HEK293 (cell line): ENCODE results near the gene KCNJ2.

Experiments used
- GFI1B ChIP-seq: fragments of 450-650 bp; formaldehyde crosslinking; IDR thresholded peaks from 2 replicates; pipeline ENCODE4 v1.5.1; 2016; ENCODE audit warnings: missing biosample characterization, missing genetic modification characterization
- HOXA7 ChIP-seq: sonication (generic); formaldehyde crosslinking; IDR thresholded peaks from 2 replicates; pipeline ENCODE4 v1.8.1; 2022; ENCODE audit warnings: missing genetic modification reagents, borderline replicate concordance
- KLF1 ChIP-seq: fragments of 450-650 bp; formaldehyde crosslinking; IDR thresholded peaks from 2 replicates; pipeline ENCODE4 v1.5.1; 2016; ENCODE audit warnings: missing biosample characterization, missing genetic modification characterization
- KLF16 ChIP-seq: fragments of 450-650 bp; formaldehyde crosslinking; IDR thresholded peaks from 2 replicates; pipeline ENCODE4 v1.5.1; 2017; ENCODE audit warnings: missing biosample characterization, missing genetic modification characterization
- OVOL3 ChIP-seq: fragments of 450-650 bp; formaldehyde crosslinking; IDR thresholded peaks from 2 replicates; pipeline ENCODE4 v1.5.1; 2016; ENCODE audit warnings: missing biosample characterization, missing genetic modification characterization
- ZBTB26 ChIP-seq: fragments of 450-650 bp; formaldehyde crosslinking; optimal IDR thresholded peaks from 2 replicates; pipeline ENCODE3; 2016; ENCODE audit warnings: missing biosample characterization, mild to moderate bottlenecking, missing genetic modification characterization
- ZFHX2 ChIP-seq: fragments of 450-650 bp; formaldehyde crosslinking; conservative IDR thresholded peaks from 2 replicates; pipeline ENCODE4 v1.5.1; 2016; ENCODE audit warnings: missing biosample characterization, missing genetic modification characterization
- ZNF157 ChIP-seq: fragments of 450-650 bp; formaldehyde crosslinking; IDR thresholded peaks from 2 replicates; pipeline ENCODE4 v1.5.1; 2016; ENCODE audit warnings: missing biosample characterization, missing genetic modification characterization
- ZNF16 ChIP-seq: fragments of 450-650 bp; formaldehyde crosslinking; IDR thresholded peaks from 2 replicates; pipeline ENCODE4 v1.5.1; 2016; ENCODE audit warnings: low read depth, missing biosample characterization, missing genetic modification characterization
- ZNF175 ChIP-seq: fragments of 450-650 bp; formaldehyde crosslinking; IDR thresholded peaks from 2 replicates; pipeline ENCODE4 v1.5.1; 2016; ENCODE audit warnings: missing biosample characterization, missing genetic modification characterization
- ZNF202 ChIP-seq: fragments of 450-650 bp; formaldehyde crosslinking; IDR thresholded peaks from 2 replicates; pipeline ENCODE4 v1.5.1; 2016; ENCODE audit warnings: missing biosample characterization, missing genetic modification characterization, borderline replicate concordance
- ZNF23 ChIP-seq: fragments of 450-650 bp; formaldehyde crosslinking; IDR thresholded peaks from 2 replicates; pipeline ENCODE4 v1.5.1; 2016; ENCODE audit warnings: missing biosample characterization, missing genetic modification characterization, borderline replicate concordance
- ZNF274 ChIP-seq, 2 experiments: fragments of 200-500 bp in 1 of 2; fragments of 450-650 bp in 1 of 2; sonication (Bioruptor generic) in 1 of 2; formaldehyde crosslinking in 1 of 2; IDR thresholded peaks; 2 replicates each; pipeline versions ENCODE4 v1.5.1 to v1.6.1; 2014 to 2016; ENCODE audit warnings: borderline replicate concordance in 1 of 2, inconsistent platforms in 1 of 2, low read length in 1 of 2, missing biosample characterization in 1 of 2, missing genetic modification characterization in 1 of 2
- ZNF350 ChIP-seq: fragments of 450-650 bp; formaldehyde crosslinking; IDR thresholded peaks from 2 replicates; pipeline ENCODE4 v1.5.0; 2017; ENCODE audit warnings: missing biosample characterization, mild to moderate bottlenecking, missing genetic modification characterization
- ZNF391 ChIP-seq: fragments of 450-650 bp; formaldehyde crosslinking; IDR thresholded peaks from 2 replicates; pipeline ENCODE4 v1.5.1; 2016; ENCODE audit warnings: low read depth, missing biosample characterization, missing genetic modification characterization, borderline replicate concordance
- ZNF394 ChIP-seq: fragments of 450-650 bp; formaldehyde crosslinking; IDR thresholded peaks from 2 replicates; pipeline ENCODE4 v1.5.1; 2016; ENCODE audit warnings: missing biosample characterization, missing genetic modification characterization, mild to moderate bottlenecking, moderate library complexity, borderline replicate concordance
- ZNF473 ChIP-seq: fragments of 450-650 bp; formaldehyde crosslinking; IDR thresholded peaks from 2 replicates; pipeline ENCODE4 v1.5.1; 2017; ENCODE audit warnings: missing biosample characterization, missing genetic modification characterization
- ZNF530 ChIP-seq: fragments of 450-650 bp; formaldehyde crosslinking; IDR thresholded peaks from 2 replicates; pipeline ENCODE4 v1.5.1; 2016; ENCODE audit warnings: low read depth, missing biosample characterization, missing genetic modification characterization
- ZNF544 ChIP-seq: fragments of 450-650 bp; formaldehyde crosslinking; IDR thresholded peaks from 2 replicates; pipeline ENCODE4 v1.5.0; 2017; ENCODE audit warnings: missing biosample characterization, missing genetic modification characterization
- ZNF585B ChIP-seq: fragments of 450-650 bp; formaldehyde crosslinking; IDR thresholded peaks from 2 replicates; pipeline ENCODE4 v1.5.1; 2016; ENCODE audit warnings: missing biosample characterization, missing genetic modification characterization
- ZNF692 ChIP-seq: fragments of 450-650 bp; formaldehyde crosslinking; IDR thresholded peaks from 2 replicates; pipeline ENCODE4 v1.5.1; 2016; ENCODE audit warnings: missing biosample characterization, missing genetic modification characterization
- ZNF747 ChIP-seq: fragments of 450-650 bp; formaldehyde crosslinking; IDR thresholded peaks from 2 replicates; pipeline ENCODE4 v1.5.1; 2016; ENCODE audit warnings: missing biosample characterization, missing genetic modification characterization
- ZNF843 ChIP-seq: fragments of 450-650 bp; formaldehyde crosslinking; IDR thresholded peaks from 2 replicates; pipeline ENCODE4 v1.5.1; 2016; ENCODE audit warnings: missing biosample characterization, missing genetic modification characterization
- ZSCAN16 ChIP-seq: fragments of 450-650 bp; formaldehyde crosslinking; IDR thresholded peaks from 2 replicates; pipeline ENCODE4 v1.5.1; 2016; ENCODE audit warnings: missing biosample characterization, missing genetic modification characterization
- ZXDB ChIP-seq: fragments of 450-650 bp; formaldehyde crosslinking; IDR thresholded peaks from 2 replicates; pipeline ENCODE4 v1.5.1; 2016; ENCODE audit warnings: missing biosample characterization, missing genetic modification characterization
- TF ChIP-seq, protein P1 (sequence below): fragments of 450-650 bp; formaldehyde crosslinking; IDR thresholded peaks from 2 replicates; pipeline ENCODE4 v1.5.1; 2016; ENCODE audit warnings: missing biosample characterization, missing genetic modification characterization
- TF ChIP-seq, protein P2 (sequence below): fragments of 450-650 bp; formaldehyde crosslinking; IDR thresholded peaks from 2 replicates; pipeline ENCODE4 v1.5.1; 2016; ENCODE audit warnings: missing biosample characterization, missing genetic modification characterization, borderline replicate concordance
- TF ChIP-seq, protein P3 (sequence below): fragments of 450-650 bp; formaldehyde crosslinking; IDR thresholded peaks from 2 replicates; pipeline ENCODE4 v1.5.0; 2017; ENCODE audit warnings: missing biosample characterization, missing genetic modification characterization, borderline replicate concordance
- TF ChIP-seq, protein P4 (sequence below): fragments of 450-650 bp; formaldehyde crosslinking; IDR thresholded peaks from 2 replicates; pipeline ENCODE4 v1.5.1; 2017; ENCODE audit warnings: missing biosample characterization, missing genetic modification characterization

Gene KCNJ2

GRCh38 chr17:70168977-70169708 is at the start of gene KCNJ2 (continued):
- TF ChIP-seq ZBTB26 (peak; percentile 79), ZNF157 (tag by site-specific recombination) (no peak), ZNF23 (tag by site-specific recombination) (no peak), ZNF544 (tag by site-specific recombination) (no peak), ZNF175 (tag by site-specific recombination) (no peak), ZNF350 (tag by site-specific recombination) (no peak), KLF1 (peak; percentile 27; the same call in 1 of the 2 replicates), ZNF473 (no peak), ZSCAN16 (tag by site-specific recombination) (no peak), ZNF530 (no peak), ZNF585B (no peak), ZNF692 (tag by site-specific recombination) (0 out of 2 replicates have a peak, but pooled peaks have one; percentile 29), ZNF274 (IDR thresholded peaks at IDR 0.05; ENCODE audit: low read length) (no peak), ZNF274 (tag by site-specific recombination; IDR thresholded peaks at IDR 0.05; ENCODE audit: borderline replicate concordance) (no peak), ZFHX2 (tag by site-specific recombination) (no peak), ZNF202 (tag by site-specific recombination) (no peak), OVOL3 (tag by site-specific recombination) (peak; percentile 15; the same call in 1 of the 2 replicates), HOXA7 (no peak), ZNF16 (tag by site-specific recombination) (peak; percentile 83), ZNF391 (tag by site-specific recombination) (peak; percentile 71; the same call in 1 of the 2 replicates), ZNF843 (tag by site-specific recombination) (no peak), ZXDB (tag by site-specific recombination) (peak; percentile 84), ZNF394 (0 out of 2 replicates have a peak, but pooled peaks have one; percentile 23), KLF16 (tag by site-specific recombination) (peak; percentile 47; the same call in 1 of the 2 replicates), ZNF747 (tag by site-specific recombination) (no peak), GFI1B (tag by site-specific recombination) (no peak)
- TF ChIP-seq, protein P1, sequence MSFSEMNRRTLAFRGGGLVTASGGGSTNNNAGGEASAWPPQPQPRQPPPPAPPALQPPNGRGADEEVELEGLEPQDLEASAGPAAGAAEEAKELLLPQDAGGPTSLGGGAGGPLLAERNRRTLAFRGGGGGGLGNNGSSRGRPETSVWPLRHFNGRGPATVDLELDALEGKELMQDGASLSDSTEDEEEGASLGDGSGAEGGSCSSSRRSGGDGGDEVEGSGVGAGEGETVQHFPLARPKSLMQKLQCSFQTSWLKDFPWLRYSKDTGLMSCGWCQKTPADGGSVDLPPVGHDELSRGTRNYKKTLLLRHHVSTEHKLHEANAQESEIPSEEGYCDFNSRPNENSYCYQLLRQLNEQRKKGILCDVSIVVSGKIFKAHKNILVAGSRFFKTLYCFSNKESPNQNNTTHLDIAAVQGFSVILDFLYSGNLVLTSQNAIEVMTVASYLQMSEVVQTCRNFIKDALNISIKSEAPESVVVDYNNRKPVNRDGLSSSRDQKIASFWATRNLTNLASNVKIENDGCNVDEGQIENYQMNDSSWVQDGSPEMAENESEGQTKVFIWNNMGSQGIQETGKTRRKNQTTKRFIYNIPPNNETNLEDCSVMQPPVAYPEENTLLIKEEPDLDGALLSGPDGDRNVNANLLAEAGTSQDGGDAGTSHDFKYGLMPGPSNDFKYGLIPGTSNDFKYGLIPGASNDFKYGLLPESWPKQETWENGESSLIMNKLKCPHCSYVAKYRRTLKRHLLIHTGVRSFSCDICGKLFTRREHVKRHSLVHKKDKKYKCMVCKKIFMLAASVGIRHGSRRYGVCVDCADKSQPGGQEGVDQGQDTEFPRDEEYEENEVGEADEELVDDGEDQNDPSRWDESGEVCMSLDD, result peak; percentile 60
- TF ChIP-seq, protein P2, sequence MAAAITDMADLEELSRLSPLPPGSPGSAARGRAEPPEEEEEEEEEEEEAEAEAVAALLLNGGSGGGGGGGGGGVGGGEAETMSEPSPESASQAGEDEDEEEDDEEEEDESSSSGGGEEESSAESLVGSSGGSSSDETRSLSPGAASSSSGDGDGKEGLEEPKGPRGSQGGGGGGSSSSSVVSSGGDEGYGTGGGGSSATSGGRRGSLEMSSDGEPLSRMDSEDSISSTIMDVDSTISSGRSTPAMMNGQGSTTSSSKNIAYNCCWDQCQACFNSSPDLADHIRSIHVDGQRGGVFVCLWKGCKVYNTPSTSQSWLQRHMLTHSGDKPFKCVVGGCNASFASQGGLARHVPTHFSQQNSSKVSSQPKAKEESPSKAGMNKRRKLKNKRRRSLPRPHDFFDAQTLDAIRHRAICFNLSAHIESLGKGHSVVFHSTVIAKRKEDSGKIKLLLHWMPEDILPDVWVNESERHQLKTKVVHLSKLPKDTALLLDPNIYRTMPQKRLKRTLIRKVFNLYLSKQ (tag by site-specific recombination), result no peak
- TF ChIP-seq, protein P3, sequence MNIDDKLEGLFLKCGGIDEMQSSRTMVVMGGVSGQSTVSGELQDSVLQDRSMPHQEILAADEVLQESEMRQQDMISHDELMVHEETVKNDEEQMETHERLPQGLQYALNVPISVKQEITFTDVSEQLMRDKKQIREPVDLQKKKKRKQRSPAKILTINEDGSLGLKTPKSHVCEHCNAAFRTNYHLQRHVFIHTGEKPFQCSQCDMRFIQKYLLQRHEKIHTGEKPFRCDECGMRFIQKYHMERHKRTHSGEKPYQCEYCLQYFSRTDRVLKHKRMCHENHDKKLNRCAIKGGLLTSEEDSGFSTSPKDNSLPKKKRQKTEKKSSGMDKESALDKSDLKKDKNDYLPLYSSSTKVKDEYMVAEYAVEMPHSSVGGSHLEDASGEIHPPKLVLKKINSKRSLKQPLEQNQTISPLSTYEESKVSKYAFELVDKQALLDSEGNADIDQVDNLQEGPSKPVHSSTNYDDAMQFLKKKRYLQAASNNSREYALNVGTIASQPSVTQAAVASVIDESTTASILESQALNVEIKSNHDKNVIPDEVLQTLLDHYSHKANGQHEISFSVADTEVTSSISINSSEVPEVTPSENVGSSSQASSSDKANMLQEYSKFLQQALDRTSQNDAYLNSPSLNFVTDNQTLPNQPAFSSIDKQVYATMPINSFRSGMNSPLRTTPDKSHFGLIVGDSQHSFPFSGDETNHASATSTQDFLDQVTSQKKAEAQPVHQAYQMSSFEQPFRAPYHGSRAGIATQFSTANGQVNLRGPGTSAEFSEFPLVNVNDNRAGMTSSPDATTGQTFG (tag by site-specific recombination), result no peak
- TF ChIP-seq, protein P4, sequence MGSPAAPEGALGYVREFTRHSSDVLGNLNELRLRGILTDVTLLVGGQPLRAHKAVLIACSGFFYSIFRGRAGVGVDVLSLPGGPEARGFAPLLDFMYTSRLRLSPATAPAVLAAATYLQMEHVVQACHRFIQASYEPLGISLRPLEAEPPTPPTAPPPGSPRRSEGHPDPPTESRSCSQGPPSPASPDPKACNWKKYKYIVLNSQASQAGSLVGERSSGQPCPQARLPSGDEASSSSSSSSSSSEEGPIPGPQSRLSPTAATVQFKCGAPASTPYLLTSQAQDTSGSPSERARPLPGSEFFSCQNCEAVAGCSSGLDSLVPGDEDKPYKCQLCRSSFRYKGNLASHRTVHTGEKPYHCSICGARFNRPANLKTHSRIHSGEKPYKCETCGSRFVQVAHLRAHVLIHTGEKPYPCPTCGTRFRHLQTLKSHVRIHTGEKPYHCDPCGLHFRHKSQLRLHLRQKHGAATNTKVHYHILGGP (tag by site-specific recombination), result no peak
